Measurements from ENCODE around the gene ITLN2.

Gene ITLN2

GRCh38 chr1:160981584-160982411 is 27.2 kb upstream of the ITLN2 start:
- Histone ChIP-seq H3K27me3 (ENCODE audit: control insufficient read depth, insufficient read depth, low read length) (peaks cover 18% of the 10 kb centered on the region), H3K4me3 (ENCODE audit: low read length) (no peak overlapping the region), H3K36me3 (ENCODE audit: control insufficient read depth, insufficient read depth, low read length) (no peaks in the 10 kb centered on the region), H3K4me1 (ENCODE audit: control insufficient read depth, insufficient read depth, low read length) (peaks cover 4% of the 10 kb centered on the region), H3K9ac (ENCODE audit: low read length) (no peak overlapping the region), H3K9me3 (ENCODE audit: control insufficient read depth, low read length) (no peaks in the 10 kb centered on the region)

DNA sequence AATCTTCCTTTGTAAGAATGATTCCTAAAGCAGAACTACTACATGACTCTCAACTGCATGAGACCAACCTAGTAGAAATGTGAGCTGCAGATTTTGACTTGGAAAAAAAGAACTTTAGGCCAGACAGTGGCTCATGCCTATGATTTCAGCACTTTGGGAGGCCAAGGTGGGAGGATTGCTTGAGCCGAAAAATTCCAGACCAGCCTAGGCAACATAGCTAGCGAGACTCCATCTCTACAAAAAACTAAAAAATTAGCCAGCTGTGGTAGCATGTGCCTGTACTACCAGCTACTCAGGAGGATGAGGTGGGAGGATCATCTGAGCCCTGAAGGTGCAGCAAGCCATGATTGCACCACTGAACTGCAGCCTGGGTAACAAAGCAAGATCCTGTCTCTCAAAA is 24.7 kb upstream of the ITLN2 start:
- Histone ChIP-seq H3K4me3 (ENCODE audit: low read length) (no peak overlapping the region), H3K9me3 (ENCODE audit: control insufficient read depth, low read length) (no peaks in the 10 kb centered on the region), H3K9ac (ENCODE audit: low read length) (no peak overlapping the region), H3K4me1 (ENCODE audit: control insufficient read depth, insufficient read depth, low read length) (peaks cover 4% of the 10 kb centered on the region), H3K36me3 (ENCODE audit: control insufficient read depth, insufficient read depth, low read length) (no peaks in the 10 kb centered on the region), H3K27me3 (ENCODE audit: control insufficient read depth, insufficient read depth, low read length) (peaks cover 18% of the 10 kb centered on the region)

DNA sequence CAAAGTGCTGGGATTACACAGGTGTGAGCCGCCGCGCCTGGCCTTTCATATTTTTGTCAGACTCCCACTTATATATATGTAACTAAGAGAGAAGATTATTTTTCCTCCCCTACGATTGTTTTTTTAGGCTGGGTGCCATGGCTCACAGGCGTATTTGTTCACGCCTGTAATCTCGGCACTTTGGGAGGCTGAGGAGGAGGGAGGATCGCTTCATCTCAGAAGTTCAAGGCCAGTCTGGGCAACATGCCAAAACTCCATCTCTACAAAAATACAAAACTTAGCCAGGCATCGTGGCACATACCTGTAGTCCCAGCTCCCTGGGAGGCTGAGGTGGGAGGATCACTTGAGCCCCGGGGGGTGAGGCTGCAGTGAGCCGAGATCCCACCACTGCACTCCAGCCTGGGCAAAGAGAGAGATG is 23.9 kb upstream of the ITLN2 start:
- Histone ChIP-seq H3K4me3 (ENCODE audit: low read length) (no peak overlapping the region), H3K4me1 (ENCODE audit: control insufficient read depth, insufficient read depth, low read length) (peaks cover 4% of the 10 kb centered on the region), H3K9me3 (ENCODE audit: control insufficient read depth, low read length) (no peaks in the 10 kb centered on the region), H3K27me3 (ENCODE audit: control insufficient read depth, insufficient read depth, low read length) (peaks cover 18% of the 10 kb centered on the region), H3K36me3 (ENCODE audit: control insufficient read depth, insufficient read depth, low read length) (no peaks in the 10 kb centered on the region), H3K9ac (ENCODE audit: low read length) (no peak overlapping the region)

GRCh38 chr1:160975026-160975425 is 20.4 kb upstream of the ITLN2 start:
- Histone ChIP-seq H3K9ac (ENCODE audit: low read length) (no peak overlapping the region), H3K27me3 (ENCODE audit: control insufficient read depth, insufficient read depth, low read length) (no peaks in the 10 kb centered on the region), H3K4me1 (ENCODE audit: control insufficient read depth, insufficient read depth, low read length) (peaks cover 7% of the 10 kb centered on the region), H3K9me3 (ENCODE audit: control insufficient read depth, low read length) (no peaks in the 10 kb centered on the region), H3K36me3 (ENCODE audit: control insufficient read depth, insufficient read depth, low read length) (no peaks in the 10 kb centered on the region), H3K4me3 (ENCODE audit: low read length) (no peak overlapping the region)

DNA sequence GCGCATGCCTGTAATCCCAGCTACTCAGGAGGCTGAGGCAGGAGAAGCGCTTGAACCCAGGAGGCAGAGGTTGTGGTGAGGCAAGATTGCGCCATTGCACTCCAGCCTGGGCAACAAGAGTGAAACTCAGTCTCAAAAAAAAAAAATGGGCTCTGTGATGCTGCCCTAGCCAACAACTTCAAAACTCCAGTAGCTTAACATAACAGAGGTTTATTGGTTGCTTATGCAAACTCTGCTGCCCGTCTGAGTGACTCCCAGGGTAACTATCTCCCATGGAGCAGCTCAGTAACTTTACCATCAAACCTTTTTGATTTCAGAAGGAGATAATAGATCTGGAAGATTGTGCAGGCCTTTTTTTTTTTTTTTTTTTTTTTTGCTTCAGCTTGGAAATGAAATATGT is 18.9 kb upstream of the ITLN2 start:
- Histone ChIP-seq H3K9ac (ENCODE audit: low read length) (no peak overlapping the region), H3K27me3 (ENCODE audit: control insufficient read depth, insufficient read depth, low read length) (no peaks in the 10 kb centered on the region), H3K9me3 (ENCODE audit: control insufficient read depth, low read length) (no peaks in the 10 kb centered on the region), H3K4me1 (ENCODE audit: control insufficient read depth, insufficient read depth, low read length) (peaks cover 7% of the 10 kb centered on the region), H3K36me3 (ENCODE audit: control insufficient read depth, insufficient read depth, low read length) (no peaks in the 10 kb centered on the region), H3K4me3 (ENCODE audit: low read length) (no peak overlapping the region)

DNA sequence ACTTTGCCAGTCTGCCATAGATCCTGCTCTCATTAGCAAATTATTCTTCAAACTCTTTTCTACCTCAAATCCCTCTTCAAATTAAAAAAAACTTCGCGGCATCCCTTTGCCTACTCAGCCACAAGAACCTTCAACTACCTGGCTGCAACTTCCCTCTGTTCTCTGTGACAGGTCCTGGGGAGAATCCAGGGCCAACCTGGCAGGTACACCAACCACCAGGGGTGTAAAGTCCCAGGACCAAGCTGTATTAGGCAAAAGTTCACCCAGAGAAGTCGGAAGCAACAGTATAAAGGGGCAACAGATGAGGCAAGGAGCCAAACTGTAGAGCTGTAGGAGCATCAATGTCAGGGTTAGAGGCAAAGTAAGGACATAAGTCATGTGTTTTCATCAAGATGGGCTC is 18.3 kb upstream of the ITLN2 start:
- Histone ChIP-seq H3K4me3 (ENCODE audit: low read length) (no peak overlapping the region), H3K4me1 (ENCODE audit: control insufficient read depth, insufficient read depth, low read length) (peaks cover 5% of the 10 kb centered on the region), H3K36me3 (ENCODE audit: control insufficient read depth, insufficient read depth, low read length) (no peaks in the 10 kb centered on the region), H3K9ac (ENCODE audit: low read length) (no peak overlapping the region), H3K27me3 (ENCODE audit: control insufficient read depth, insufficient read depth, low read length) (no peaks in the 10 kb centered on the region), H3K9me3 (ENCODE audit: control insufficient read depth, low read length) (no peaks in the 10 kb centered on the region)

DNA sequence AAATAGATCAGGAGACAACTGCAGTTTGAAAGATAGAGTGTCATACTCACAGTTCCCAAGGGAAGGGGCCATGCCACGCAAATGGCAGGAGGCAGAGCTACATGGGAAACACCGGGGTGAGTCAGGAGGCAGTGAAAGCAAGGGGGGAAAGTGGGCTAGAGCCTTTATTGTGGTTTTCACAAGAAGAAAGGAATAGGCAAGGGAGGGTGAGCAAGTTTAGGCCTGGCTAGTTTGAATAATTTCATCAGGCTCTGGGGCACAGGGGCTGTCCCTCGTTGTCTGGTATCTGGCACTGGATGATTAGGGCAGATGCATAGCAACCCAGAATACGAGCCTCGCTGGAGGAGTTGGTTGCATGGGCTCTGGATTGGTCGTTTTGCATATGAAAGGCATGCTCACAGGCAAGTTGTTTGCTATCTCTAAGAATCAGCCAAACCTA is 17.0 kb upstream of the ITLN2 start:
- H3K36me3 ChIP-seq (ENCODE audit: control insufficient read depth, insufficient read depth, low read length) = no peaks in the 10 kb centered on the region
- no peaks in the 10 kb centered on the region for H3K9me3 ChIP-seq (ENCODE audit: control insufficient read depth, low read length)
- H3K9ac ChIP-seq (ENCODE audit: low read length) = no peak overlapping the region
- H3K4me3 ChIP-seq (ENCODE audit: low read length) = no peak overlapping the region
- H3K4me1 ChIP-seq (ENCODE audit: control insufficient read depth, insufficient read depth, low read length) = peaks cover 4% of the 10 kb centered on the region
- H3K27me3 ChIP-seq (ENCODE audit: control insufficient read depth, insufficient read depth, low read length) = no peaks in the 10 kb centered on the region

DNA sequence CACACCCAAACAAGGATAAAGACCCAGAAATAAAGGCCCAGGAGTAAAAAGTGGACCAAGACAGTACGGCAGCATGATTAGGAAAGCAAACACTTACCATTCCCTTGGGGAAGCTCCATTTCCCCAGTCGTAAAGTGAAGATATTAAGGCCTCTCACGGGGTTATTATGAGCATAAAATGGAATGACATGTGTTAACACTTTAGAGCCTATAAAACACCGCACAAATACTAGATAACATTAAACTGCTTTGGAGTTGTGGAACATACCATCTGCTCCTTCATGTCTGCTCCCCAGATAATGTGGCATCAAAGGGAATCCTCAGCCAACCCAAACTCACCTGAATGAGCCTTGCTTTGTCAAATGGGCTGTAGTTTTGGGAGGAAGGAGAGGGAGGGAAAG is 8.9 kb upstream of the ITLN2 start:
- Histone ChIP-seq H3K4me1 (ENCODE audit: control insufficient read depth, insufficient read depth, low read length) (no peaks in the 10 kb centered on the region), H3K27me3 (ENCODE audit: control insufficient read depth, insufficient read depth, low read length) (no peaks in the 10 kb centered on the region), H3K4me3 (ENCODE audit: low read length) (no peak overlapping the region), H3K36me3 (ENCODE audit: control insufficient read depth, insufficient read depth, low read length) (no peaks in the 10 kb centered on the region), H3K9ac (ENCODE audit: low read length) (no peak overlapping the region), H3K9me3 (ENCODE audit: control insufficient read depth, low read length) (no peaks in the 10 kb centered on the region)

DNA sequence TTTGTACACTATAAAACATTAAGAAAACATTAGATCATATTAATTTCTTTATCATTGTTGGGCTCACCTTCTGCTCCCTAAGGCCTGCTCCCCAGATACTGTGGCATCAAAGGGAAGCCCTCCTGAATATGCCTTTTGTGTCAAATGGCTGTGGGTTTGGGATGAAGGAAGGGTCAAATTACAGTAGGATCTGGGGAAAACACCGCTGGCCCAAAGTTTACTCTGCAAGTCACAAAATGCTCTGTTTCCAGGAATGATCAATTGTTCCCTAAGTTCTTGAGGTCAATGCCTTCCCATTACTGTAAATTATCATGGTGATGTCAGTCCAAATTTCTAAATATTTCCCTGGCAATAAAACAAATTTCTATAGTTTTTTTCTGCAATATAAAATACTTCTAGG is 6.8 kb upstream of the ITLN2 start:
- H3K9me3 ChIP-seq (ENCODE audit: control insufficient read depth, low read length) = no peaks in the 10 kb centered on the region
- no peak overlapping the region for H3K9ac ChIP-seq (ENCODE audit: low read length)
- no peaks in the 10 kb centered on the region for H3K36me3 ChIP-seq (ENCODE audit: control insufficient read depth, insufficient read depth, low read length)
- H3K4me1 ChIP-seq (ENCODE audit: control insufficient read depth, insufficient read depth, low read length) = no peaks in the 10 kb centered on the region
- no peaks in the 10 kb centered on the region for H3K27me3 ChIP-seq (ENCODE audit: control insufficient read depth, insufficient read depth, low read length)
- no peak overlapping the region for H3K4me3 ChIP-seq (ENCODE audit: low read length)

GRCh38 chr1:160956966-160957365 is 2.4 kb upstream of the ITLN2 start:
- H3K9ac ChIP-seq (ENCODE audit: low read length) = no peak overlapping the region
- no peak overlapping the region for H3K4me3 ChIP-seq (ENCODE audit: low read length)
- H3K36me3 ChIP-seq (ENCODE audit: control insufficient read depth, insufficient read depth, low read length) = no peaks in the 10 kb centered on the region
- H3K4me1 ChIP-seq (ENCODE audit: control insufficient read depth, insufficient read depth, low read length) = peaks cover 5% of the 10 kb centered on the region
- no peaks in the 10 kb centered on the region for H3K9me3 ChIP-seq (ENCODE audit: control insufficient read depth, low read length)
- H3K27me3 ChIP-seq (ENCODE audit: control insufficient read depth, insufficient read depth, low read length) = peaks cover 6% of the 10 kb centered on the region

- H3K4me1 ChIP-seq (ENCODE audit: control insufficient read depth, insufficient read depth, low read length) = peaks cover 5% of the 10 kb centered on the region
- no peak overlapping the region for H3K4me3 ChIP-seq (ENCODE audit: low read length)
- H3K9me3 ChIP-seq (ENCODE audit: control insufficient read depth, low read length) = no peaks in the 10 kb centered on the region
- no peak overlapping the region for H3K9ac ChIP-seq (ENCODE audit: low read length)
- H3K36me3 ChIP-seq (ENCODE audit: control insufficient read depth, insufficient read depth, low read length) = no peaks in the 10 kb centered on the region
- peaks cover 6% of the 10 kb centered on the region for H3K27me3 ChIP-seq (ENCODE audit: control insufficient read depth, insufficient read depth, low read length)
Measured at GRCh38 chr1:160953030-160953429, 1.6 kb downstream of the ITLN2 start.

DNA sequence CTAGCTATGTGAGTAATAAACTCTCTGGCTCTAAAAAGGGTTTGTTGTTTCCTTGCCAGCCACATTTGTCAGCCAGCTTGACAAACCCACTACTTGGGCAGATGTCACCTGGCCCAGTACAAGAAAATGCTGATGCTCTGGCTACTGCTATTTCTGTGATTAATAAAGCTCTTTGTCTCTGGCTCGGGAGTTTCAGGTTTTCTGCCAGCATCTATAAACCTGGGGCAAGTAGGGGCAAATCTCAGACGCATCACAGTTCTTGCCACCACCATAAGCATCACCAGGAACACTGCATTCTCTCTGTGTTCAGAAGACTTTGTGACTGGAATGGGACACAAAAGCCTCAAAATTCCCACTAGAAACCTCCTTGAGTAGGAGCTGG is 2.5 kb downstream of the ITLN2 start:
- H3K27me3 ChIP-seq (ENCODE audit: control insufficient read depth, insufficient read depth, low read length) = peaks cover 6% of the 10 kb centered on the region
- H3K9me3 ChIP-seq (ENCODE audit: control insufficient read depth, low read length) = no peaks in the 10 kb centered on the region
- no peak overlapping the region for H3K4me3 ChIP-seq (ENCODE audit: low read length)
- H3K9ac ChIP-seq (ENCODE audit: low read length) = no peak overlapping the region
- no peaks in the 10 kb centered on the region for H3K36me3 ChIP-seq (ENCODE audit: control insufficient read depth, insufficient read depth, low read length)
- H3K4me1 ChIP-seq (ENCODE audit: control insufficient read depth, insufficient read depth, low read length) = peaks cover 8% of the 10 kb centered on the region

All from mucosa of stomach (tissue), 1 donor.